HL-60 (cell line): ENCODE data around the gene LIX1.
"Not testable (repeated sequence)": the region's sequence is repeated elsewhere in the genome, so short reads cannot be mapped to it uniquely, and the experiment has no call there.

ENCODE experiments used
- DNase-seq, 2 experiments: peaks; one replicate each; pipeline ENCODE4 v3.0.0-alpha.2; 2010 to 2020; ENCODE audit warnings: low read depth in 1 of 2, low spot score in 1 of 2
- H3K27ac ChIP-seq: fragments of 250-450 bp; sonication (Bioruptor Pico); replicated peaks from 2 replicates; pipeline ENCODE4 v1.5.1; 2020; ENCODE audit warnings: mild to moderate bottlenecking, moderate library complexity
- H3K27me3 ChIP-seq: fragments of 250-450 bp; sonication (Bioruptor Pico); 2 replicates; pipeline ENCODE4 v1.5.1; 2021; ENCODE audit warnings: mild to moderate bottlenecking, moderate library complexity; ENCODE audit not compliant: insufficient read depth, poor library complexity, severe bottlenecking
- H3K4me3 ChIP-seq: replicated peaks from 2 replicates; pipeline ENCODE4 v1.5.1; 2011; ENCODE audit warnings: mild to moderate bottlenecking, control low read depth, low read length; ENCODE audit not compliant: insufficient read depth
- GABPA ChIP-seq: IDR thresholded peaks from 2 replicates; pipeline ENCODE4 v1.6.1; 2012; ENCODE audit warnings: low read depth
- POLR2AphosphoS5 ChIP-seq: IDR thresholded peaks from 2 replicates; pipeline ENCODE4 v1.6.1; 2012; ENCODE audit warnings: low read depth
- SPI1 ChIP-seq: IDR thresholded peaks from 2 replicates; pipeline ENCODE4 v1.6.1; 2012; ENCODE audit warnings: low read depth, mild to moderate bottlenecking, borderline replicate concordance
- long read RNA-seq: library from polyadenylated mRNA; unstranded; transcript quantifications from one replicate; pipeline ENCODE4 v2.0.0, GENCODE V29; 2020
- TF ChIP-seq, protein P1 (sequence below): IDR thresholded peaks from one replicate; pipeline ENCODE4 v1.5.1; 2011; ENCODE audit warnings: low read length, control low read depth, inconsistent platforms; ENCODE audit not compliant: insufficient read depth
- TF ChIP-seq, protein P2 (sequence below): IDR thresholded peaks from 2 replicates; pipeline ENCODE4 v1.6.1; 2012; ENCODE audit warnings: low read depth; ENCODE audit not compliant: insufficient replicate concordance

LIX1 gene
- long read RNA-seq, result 0 reads

DNA sequence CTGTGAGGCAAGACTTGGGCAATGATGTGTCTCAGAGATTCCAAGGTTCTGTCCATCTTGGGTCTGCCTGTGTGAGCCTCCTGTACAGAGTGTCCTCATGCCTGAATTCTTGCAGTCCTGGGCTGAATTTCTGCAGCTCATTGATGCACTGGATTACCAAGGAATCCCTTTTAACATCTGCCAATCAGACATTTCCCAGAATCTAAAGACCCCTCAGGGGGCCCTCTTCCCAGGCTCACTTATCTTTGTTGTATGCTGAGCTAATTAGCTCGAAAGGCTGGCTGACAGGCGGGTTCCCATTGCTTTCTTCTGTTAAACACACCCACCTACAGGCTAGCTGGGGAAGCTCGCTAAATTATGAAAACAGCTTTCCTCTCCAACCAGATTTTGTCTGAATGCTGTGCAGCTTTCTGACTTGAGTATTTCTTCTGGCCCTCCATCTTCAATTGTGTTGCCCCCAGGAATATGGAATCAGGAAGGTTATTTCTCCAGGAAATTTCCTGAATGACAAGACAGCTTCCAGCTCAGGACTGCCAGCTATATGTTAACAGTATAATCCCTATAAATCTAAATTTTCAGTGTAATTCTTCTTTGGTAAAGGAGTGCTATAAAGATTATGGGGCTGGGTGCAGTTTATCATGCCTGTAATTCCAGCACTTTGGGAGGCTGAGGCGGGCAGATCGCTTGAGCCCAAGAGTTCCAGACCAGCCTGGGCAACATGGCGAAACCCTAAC is at the start of gene LIX1:
TSS of gene LIX1 (minus strand) at position 91 of the 734 bp plus-strand sequence. CDS start at position 56, 35 bp downstream.
- Histone ChIP-seq H3K27me3 (no peaks in the 10 kb centered on the region), H3K4me3 (no peak within 1 kb of the TSS), H3K27ac (no peak within 1 kb of the TSS)
- peak in 1 of 2 experiments; percentile 22 for DNase-seq
- TF ChIP-seq, protein P1, sequence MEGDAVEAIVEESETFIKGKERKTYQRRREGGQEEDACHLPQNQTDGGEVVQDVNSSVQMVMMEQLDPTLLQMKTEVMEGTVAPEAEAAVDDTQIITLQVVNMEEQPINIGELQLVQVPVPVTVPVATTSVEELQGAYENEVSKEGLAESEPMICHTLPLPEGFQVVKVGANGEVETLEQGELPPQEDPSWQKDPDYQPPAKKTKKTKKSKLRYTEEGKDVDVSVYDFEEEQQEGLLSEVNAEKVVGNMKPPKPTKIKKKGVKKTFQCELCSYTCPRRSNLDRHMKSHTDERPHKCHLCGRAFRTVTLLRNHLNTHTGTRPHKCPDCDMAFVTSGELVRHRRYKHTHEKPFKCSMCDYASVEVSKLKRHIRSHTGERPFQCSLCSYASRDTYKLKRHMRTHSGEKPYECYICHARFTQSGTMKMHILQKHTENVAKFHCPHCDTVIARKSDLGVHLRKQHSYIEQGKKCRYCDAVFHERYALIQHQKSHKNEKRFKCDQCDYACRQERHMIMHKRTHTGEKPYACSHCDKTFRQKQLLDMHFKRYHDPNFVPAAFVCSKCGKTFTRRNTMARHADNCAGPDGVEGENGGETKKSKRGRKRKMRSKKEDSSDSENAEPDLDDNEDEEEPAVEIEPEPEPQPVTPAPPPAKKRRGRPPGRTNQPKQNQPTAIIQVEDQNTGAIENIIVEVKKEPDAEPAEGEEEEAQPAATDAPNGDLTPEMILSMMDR, result peak; percentile 11
- TF ChIP-seq GABPA, result no peak

DNA sequence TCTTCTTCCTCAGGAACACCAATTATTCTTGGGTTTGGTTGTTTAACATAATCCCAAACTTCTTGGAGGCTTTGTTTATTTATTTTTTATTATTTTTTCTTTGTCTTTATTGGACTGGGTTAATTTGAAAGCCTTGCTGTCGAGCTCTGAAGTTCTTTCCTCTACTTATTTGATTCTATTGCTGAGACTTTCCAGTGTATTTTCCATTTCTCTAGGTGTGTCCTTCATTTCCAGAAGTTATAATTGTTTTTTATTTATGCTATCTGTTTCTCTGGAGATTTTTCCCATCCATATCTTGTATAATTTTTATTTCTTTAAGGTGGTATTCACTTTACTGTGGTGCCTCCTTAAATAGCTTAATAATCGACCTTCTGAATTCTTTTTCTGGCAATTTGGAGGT is 49.5 kb upstream of the LIX1 start:
- Histone ChIP-seq H3K27ac (no peak overlapping the region), H3K27me3 (no peaks in the 10 kb centered on the region), H3K4me3 (no peak overlapping the region)
- no peak for DNase-seq
- TF ChIP-seq GABPA (no peak), SPI1 (no peak), POLR2AphosphoS5 (no peak)
- TF ChIP-seq, protein P1, result no peak
- TF ChIP-seq, protein P2, sequence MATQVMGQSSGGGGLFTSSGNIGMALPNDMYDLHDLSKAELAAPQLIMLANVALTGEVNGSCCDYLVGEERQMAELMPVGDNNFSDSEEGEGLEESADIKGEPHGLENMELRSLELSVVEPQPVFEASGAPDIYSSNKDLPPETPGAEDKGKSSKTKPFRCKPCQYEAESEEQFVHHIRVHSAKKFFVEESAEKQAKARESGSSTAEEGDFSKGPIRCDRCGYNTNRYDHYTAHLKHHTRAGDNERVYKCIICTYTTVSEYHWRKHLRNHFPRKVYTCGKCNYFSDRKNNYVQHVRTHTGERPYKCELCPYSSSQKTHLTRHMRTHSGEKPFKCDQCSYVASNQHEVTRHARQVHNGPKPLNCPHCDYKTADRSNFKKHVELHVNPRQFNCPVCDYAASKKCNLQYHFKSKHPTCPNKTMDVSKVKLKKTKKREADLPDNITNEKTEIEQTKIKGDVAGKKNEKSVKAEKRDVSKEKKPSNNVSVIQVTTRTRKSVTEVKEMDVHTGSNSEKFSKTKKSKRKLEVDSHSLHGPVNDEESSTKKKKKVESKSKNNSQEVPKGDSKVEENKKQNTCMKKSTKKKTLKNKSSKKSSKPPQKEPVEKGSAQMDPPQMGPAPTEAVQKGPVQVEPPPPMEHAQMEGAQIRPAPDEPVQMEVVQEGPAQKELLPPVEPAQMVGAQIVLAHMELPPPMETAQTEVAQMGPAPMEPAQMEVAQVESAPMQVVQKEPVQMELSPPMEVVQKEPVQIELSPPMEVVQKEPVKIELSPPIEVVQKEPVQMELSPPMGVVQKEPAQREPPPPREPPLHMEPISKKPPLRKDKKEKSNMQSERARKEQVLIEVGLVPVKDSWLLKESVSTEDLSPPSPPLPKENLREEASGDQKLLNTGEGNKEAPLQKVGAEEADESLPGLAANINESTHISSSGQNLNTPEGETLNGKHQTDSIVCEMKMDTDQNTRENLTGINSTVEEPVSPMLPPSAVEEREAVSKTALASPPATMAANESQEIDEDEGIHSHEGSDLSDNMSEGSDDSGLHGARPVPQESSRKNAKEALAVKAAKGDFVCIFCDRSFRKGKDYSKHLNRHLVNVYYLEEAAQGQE, result no peak

DNA sequence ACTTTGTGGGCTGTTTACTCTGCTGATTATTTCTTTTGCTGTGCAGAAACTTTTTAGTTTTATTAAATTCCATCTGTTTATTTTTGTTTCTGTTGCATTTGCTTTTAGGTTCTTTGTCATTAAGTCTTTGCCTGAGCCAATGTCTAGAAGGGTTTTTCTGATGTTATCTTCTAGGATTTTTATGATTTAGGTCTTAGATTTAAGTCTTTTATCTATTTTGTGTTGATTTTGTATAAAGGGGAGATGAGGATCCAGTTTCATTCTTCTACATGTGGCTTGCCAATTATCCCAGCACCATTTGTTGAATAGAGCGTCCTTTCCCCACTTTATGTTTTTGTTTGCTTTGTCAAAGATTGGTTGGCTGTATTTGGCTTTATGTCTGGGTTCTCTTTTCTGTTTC is 47.1 kb upstream of the LIX1 start:
- H3K27ac ChIP-seq, H3K27me3 ChIP-seq, DNase-seq, H3K4me3 ChIP-seq: not testable (repeated sequence)

DNA sequence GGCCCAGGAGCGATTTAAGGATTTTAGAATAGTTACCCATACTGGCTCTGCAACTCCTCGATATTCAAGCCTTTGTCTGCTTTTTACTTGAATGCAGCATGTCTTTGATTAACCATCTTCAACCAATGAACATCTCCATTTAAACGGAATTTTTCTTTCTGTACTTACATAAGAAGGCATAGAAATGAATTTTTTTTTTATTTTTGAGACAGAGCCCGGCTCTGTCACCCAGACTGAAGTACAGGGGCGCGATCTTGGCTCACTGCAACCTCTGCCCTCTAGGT is 41.5 kb upstream of the LIX1 start:
- no peak for DNase-seq
- peak overlapping the region; percentile 99 for H3K27ac ChIP-seq
- TF ChIP-seq, protein P1, result no peak
- TF ChIP-seq POLR2AphosphoS5, result no peak
- no peak for TF ChIP-seq GABPA
- TF ChIP-seq, protein P2, result no peak
- TF ChIP-seq SPI1, result no peak
- H3K4me3 ChIP-seq, result peak overlapping the region; percentile 73
- H3K27me3 ChIP-seq, result no peaks in the 10 kb centered on the region
